A673 (cell line): ENCODE results near the gene LAPTM4A. TPM values are rescaled to one million over a fixed set of nuclear protein-coding genes. Genes with fewer than 3 reads are reported as not detected.

ENCODE experiments used
- BruUV-seq: library from RNA; stranded (reverse); fragments of 400-500 nt; replicated peaks from 2 replicates; lab custom pipeline; 2021; lab: Mats Ljungman, UMichigan
- CTCF ChIA-PET: fragments of 300-600 bp; sonication (Branson Sonifier 250); formaldehyde crosslinking; loops from one replicate; lab custom pipeline; 2022; ENCODE audit warnings: antibody characterized with exemption; lab: Charles Lee
- POLR2A ChIA-PET: fragments of 300-600 bp; sonication (Branson Sonifier 250); formaldehyde crosslinking; loops from one replicate; lab custom pipeline; 2022; ENCODE audit warnings: antibody characterized with exemption; ENCODE audit not compliant: low non-redundant PET; lab: Charles Lee
- DNase-seq: peaks from one replicate; pipeline ENCODE4 v3.0.0-alpha.2; 2015; ENCODE audit warnings: low spot score
- H3K27ac ChIP-seq: fragments of 200-600 bp; sonication (generic); 2 replicates; pipeline ENCODE4 v1.5.1; 2016; ENCODE audit warnings: mixed run types, low read depth, mild to moderate bottlenecking, mixed read lengths, antibody characterized with exemption, low read length; ENCODE audit not compliant: poor library complexity, severe bottlenecking
- H3K27me3 ChIP-seq: fragments of 200-600 bp; sonication (generic); replicated peaks from 2 replicates; pipeline ENCODE4 v1.6.1; 2017; ENCODE audit warnings: mixed run types, low read depth, mild to moderate bottlenecking, mixed read lengths, antibody characterized with exemption, low read length; ENCODE audit not compliant: insufficient read depth, poor library complexity
- H3K36me3 ChIP-seq: fragments of 200-600 bp; sonication (generic); 2 replicates; pipeline ENCODE4 v1.6.1; 2016; ENCODE audit warnings: mixed run types, mild to moderate bottlenecking, mixed read lengths, antibody characterized with exemption, low read length; ENCODE audit not compliant: insufficient read depth, poor library complexity, severe bottlenecking
- H3K4me1 ChIP-seq: fragments of 200-600 bp; sonication (generic); 2 replicates; pipeline ENCODE4 v1.6.1; 2017; ENCODE audit warnings: mixed run types, mild to moderate bottlenecking, mixed read lengths, antibody characterized with exemption, low read length; ENCODE audit not compliant: insufficient read depth, poor library complexity, severe bottlenecking
- H3K4me3 ChIP-seq: fragments of 200-600 bp; sonication (generic); 2 replicates; pipeline ENCODE4 v1.5.1; 2016; ENCODE audit warnings: low read depth, mixed run types, mild to moderate bottlenecking, mixed read lengths, low read length; ENCODE audit not compliant: poor library complexity, severe bottlenecking
- H3K9me3 ChIP-seq: fragments of 200-600 bp; sonication (generic); 2 replicates; pipeline ENCODE4 v1.6.1; 2016; ENCODE audit warnings: mixed run types, low read depth, mild to moderate bottlenecking, mixed read lengths, antibody characterized with exemption, low read length; ENCODE audit not compliant: poor library complexity, severe bottlenecking
- EZH2 ChIP-seq: fragments of 200-600 bp; sonication (generic); IDR thresholded peaks from 2 replicates; pipeline ENCODE4 v1.6.1; 2017; ENCODE audit warnings: borderline replicate concordance, low read depth, mild to moderate bottlenecking, mixed read lengths, antibody characterized with exemption, low read length; ENCODE audit not compliant: poor library complexity, severe bottlenecking
- intact Hi-C: fragments of 100-400 bp; cut with micrococcal nuclease; formaldehyde crosslinking; loops from one replicate; pipeline ENCODE4 v1.10.0; 2022; ENCODE audit not compliant: unreplicated experiment
- total RNA-seq: library from RNA; stranded (reverse); gene quantifications from 2 replicates; pipeline ENCODE4 v1.2.3, GENCODE V29; 2021
- TF ChIP-seq, protein P1 (sequence below): fragments of 300-800, 200-600 bp; sonication (generic); conservative IDR thresholded peaks from 2 replicates; pipeline ENCODE4 v1.5.1; 2017; ENCODE audit warnings: low read depth, mild to moderate bottlenecking, antibody characterized with exemption, low read length, moderate library complexity, mixed read lengths

Gene LAPTM4A
- total RNA-seq, 1 experiment from 2014 or later, result 158 TPM

GRCh38 chr2:20012282-20013125, 38.9 kb downstream of the LAPTM4A start, which contains the start of gene MATN3:
MATN3 (minus strand) TSS chr2:20012668; CDS start chr2:20012631, 37 bp downstream.
- Histone ChIP-seq H3K27ac (peak within 1 kb of the TSS; percentile 42), H3K4me3 (peak within 1 kb of the TSS; percentile 54), H3K4me1 (peaks cover 3% of the 10 kb centered on the region), H3K36me3 (no peaks in the 10 kb centered on the region), H3K9me3 (no peaks in the 10 kb centered on the region), H3K27me3 (no peaks in the 10 kb centered on the region)
- no peak for DNase-seq
- TF ChIP-seq EZH2, result no peak
- TF ChIP-seq, protein P1, sequence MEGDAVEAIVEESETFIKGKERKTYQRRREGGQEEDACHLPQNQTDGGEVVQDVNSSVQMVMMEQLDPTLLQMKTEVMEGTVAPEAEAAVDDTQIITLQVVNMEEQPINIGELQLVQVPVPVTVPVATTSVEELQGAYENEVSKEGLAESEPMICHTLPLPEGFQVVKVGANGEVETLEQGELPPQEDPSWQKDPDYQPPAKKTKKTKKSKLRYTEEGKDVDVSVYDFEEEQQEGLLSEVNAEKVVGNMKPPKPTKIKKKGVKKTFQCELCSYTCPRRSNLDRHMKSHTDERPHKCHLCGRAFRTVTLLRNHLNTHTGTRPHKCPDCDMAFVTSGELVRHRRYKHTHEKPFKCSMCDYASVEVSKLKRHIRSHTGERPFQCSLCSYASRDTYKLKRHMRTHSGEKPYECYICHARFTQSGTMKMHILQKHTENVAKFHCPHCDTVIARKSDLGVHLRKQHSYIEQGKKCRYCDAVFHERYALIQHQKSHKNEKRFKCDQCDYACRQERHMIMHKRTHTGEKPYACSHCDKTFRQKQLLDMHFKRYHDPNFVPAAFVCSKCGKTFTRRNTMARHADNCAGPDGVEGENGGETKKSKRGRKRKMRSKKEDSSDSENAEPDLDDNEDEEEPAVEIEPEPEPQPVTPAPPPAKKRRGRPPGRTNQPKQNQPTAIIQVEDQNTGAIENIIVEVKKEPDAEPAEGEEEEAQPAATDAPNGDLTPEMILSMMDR, result no peak
- no TSS peak for BruUV-seq
- POLR2A ChIA-PET, result no interaction called here
- intact Hi-C loops, result loop anchor here (5.0 kb wide), 1 partner anchor 55 kb away; no protein-coding TSS in a partner anchor
- CTCF ChIA-PET, result interaction anchor here (0.7 kb wide), 1 partner anchor 173 kb away, joined by 3 read pairs; no protein-coding TSS in a partner anchor

DNA sequence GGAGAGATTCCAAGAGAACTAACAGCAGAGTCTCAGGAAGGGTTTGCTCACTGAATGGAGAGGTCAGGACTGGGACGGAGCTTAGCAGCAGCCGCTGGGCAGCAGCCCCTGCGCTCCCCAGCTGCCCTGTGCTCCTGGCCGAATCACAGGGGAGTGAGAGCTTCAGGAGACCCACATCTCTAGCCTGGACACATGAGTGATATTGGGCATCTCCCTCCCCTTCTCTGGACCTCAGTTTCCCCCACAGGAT, 39.5 kb downstream of the LAPTM4A start:
- BruUV-seq, result no TSS peak
- Histone ChIP-seq H3K27me3 (no peaks in the 10 kb centered on the region), H3K27ac (no peak overlapping the region), H3K9me3 (no peaks in the 10 kb centered on the region), H3K36me3 (no peaks in the 10 kb centered on the region), H3K4me1 (peaks cover 3% of the 10 kb centered on the region), H3K4me3 (peak overlapping the region; percentile 54)
- POLR2A ChIA-PET, result no interaction called here
- TF ChIP-seq EZH2, result no peak
- TF ChIP-seq, protein P1, result no peak
- DNase-seq, result no peak
- intact Hi-C loops, result loop anchor here (5.0 kb wide), 1 partner anchor 55 kb away; no protein-coding TSS in a partner anchor
- CTCF ChIA-PET, result no interaction called here

- intact Hi-C loops, result loop anchor here (5.0 kb wide), 1 partner anchor 54 kb away; no protein-coding TSS in a partner anchor
These were observed 40.0 kb downstream of the LAPTM4A start for GRCh38 chr2:20011276-20012031.

More at GRCh38 chr2:20011276-20012031, 40.0 kb downstream of the LAPTM4A start:
- H3K4me1 ChIP-seq, result peaks cover 3% of the 10 kb centered on the region
- H3K27ac ChIP-seq, result no peak overlapping the region
- H3K4me3 ChIP-seq, result no peak overlapping the region
- no TSS peak for BruUV-seq
- no peaks in the 10 kb centered on the region for H3K27me3 ChIP-seq
- ChIA-PET POLR2A (no interaction called here), CTCF (no interaction called here)
- H3K9me3 ChIP-seq, result no peaks in the 10 kb centered on the region
- no peak for DNase-seq
- no peak for TF ChIP-seq EZH2
- TF ChIP-seq, protein P1, result no peak
- no peaks in the 10 kb centered on the region for H3K36me3 ChIP-seq
